ENCODE measurements around the gene SEC61A1. TPM values are rescaled to one million over a fixed set of nuclear protein-coding genes. Genes with fewer than 3 reads are reported as not detected.

SEC61A1 gene
- total and polyA plus RNA-seq, 9 donors: 52.3 to 217 (median 121) TPM

GRCh38 chr3:128095222-128095703 is 43.0 kb downstream of the SEC61A1 start:
- no peaks in the 10 kb centered on the region for H3K36me3 ChIP-seq
- DNase-seq: peak; percentile 56 to 79 (median 72)
- intact Hi-C loops (cut with DNase I): loop anchor here in 1 of 4 donors (5.0 kb wide), 1 partner anchor 402 kb away; no protein-coding TSS in a partner anchor
- no peak for TF ChIP-seq EP300 (IDR thresholded peaks at IDR 0.05)
- peak in 2 of 3 donors; percentile 36 to 59 for TF ChIP-seq CTCF (IDR thresholded peaks at IDR 0.05)
- TF ChIP-seq POLR2A (IDR thresholded peaks at IDR 0.05): no peak
- H3K27me3 ChIP-seq: no peaks in the 10 kb centered on the region
- H3K27ac ChIP-seq: no peak overlapping the region
- no peak overlapping the region for H3K4me3 ChIP-seq
- 57 to 86% (median 80%) methylated on average over 6 of the region's 6 CpGs for WGBS, 3 donors
- H3K9me3 ChIP-seq: no peaks in the 10 kb centered on the region
- no peaks in the 10 kb centered on the region for H3K4me1 ChIP-seq (ENCODE audit: insufficient read depth)

- Histone ChIP-seq H3K36me3 (no peaks in the 10 kb centered on the region), H3K9me3 (no peaks in the 10 kb centered on the region), H3K27me3 (no peaks in the 10 kb centered on the region), H3K4me1 (ENCODE audit: insufficient read depth) (no peaks in the 10 kb centered on the region), H3K27ac (no peak overlapping the region), H3K4me3 (no peak overlapping the region)
- WGBS, 3 donors: 92% methylated on average over 6 of the region's 6 CpGs
- TF ChIP-seq EP300 (IDR thresholded peaks at IDR 0.05) (no peak), CTCF (IDR thresholded peaks at IDR 0.05) (no peak), POLR2A (IDR thresholded peaks at IDR 0.05) (no peak)
- intact Hi-C loops (cut with DNase I): loop anchor here in 1 of 4 donors (5.0 kb wide), 1 partner anchor 399 kb away; no protein-coding TSS in a partner anchor
- no peak for DNase-seq
These were observed 46.0 kb downstream of the SEC61A1 start for GRCh38 chr3:128098234-128098633.

- no peak for TF ChIP-seq CTCF (IDR thresholded peaks at IDR 0.05)
- TF ChIP-seq EP300 (IDR thresholded peaks at IDR 0.05): no peak
- no peak for TF ChIP-seq POLR2A (IDR thresholded peaks at IDR 0.05)
- H3K27me3 ChIP-seq: no peaks in the 10 kb centered on the region
- WGBS, 3 donors: 82 to 89% (median 87%) methylated on average over 3 of the region's 3 CpGs
- no peaks in the 10 kb centered on the region for H3K9me3 ChIP-seq
- intact Hi-C loops (cut with DNase I): no loop called here
- H3K27ac ChIP-seq: no peak overlapping the region
- no peak for DNase-seq
- no peak overlapping the region for H3K4me3 ChIP-seq
- no peaks in the 10 kb centered on the region for H3K36me3 ChIP-seq
- H3K4me1 ChIP-seq (ENCODE audit: insufficient read depth): no peaks in the 10 kb centered on the region
These were observed 47.9 kb downstream of the SEC61A1 start for GRCh38 chr3:128100161-128100560.

GRCh38 chr3:128100638-128101037 is 48.4 kb downstream of the SEC61A1 start:
- no peak for DNase-seq
- WGBS, 3 donors: 79 to 87% (median 84%) methylated on average over 2 of the region's 2 CpGs
- no peaks in the 10 kb centered on the region for H3K27me3 ChIP-seq
- H3K4me1 ChIP-seq (ENCODE audit: insufficient read depth): no peaks in the 10 kb centered on the region
- no peaks in the 10 kb centered on the region for H3K36me3 ChIP-seq
- TF ChIP-seq CTCF (IDR thresholded peaks at IDR 0.05) (no peak), POLR2A (IDR thresholded peaks at IDR 0.05) (no peak)
- H3K4me3 ChIP-seq: no peak overlapping the region
- no peak overlapping the region for H3K27ac ChIP-seq
- H3K9me3 ChIP-seq: no peaks in the 10 kb centered on the region
- intact Hi-C loops (cut with DNase I): no loop called here

Measured in ovary (tissue), 9 donors.